ENCODE results near the gene NCR1.
"Not testable (repeated sequence)": the region's sequence is repeated elsewhere in the genome, so short reads cannot be mapped to it uniquely, and the experiment has no call there.

Gene NCR1

GRCh38 chr19:54919646-54920563 is 14.0 kb downstream of the NCR1 start:
- TF ChIP-seq, protein P1, sequence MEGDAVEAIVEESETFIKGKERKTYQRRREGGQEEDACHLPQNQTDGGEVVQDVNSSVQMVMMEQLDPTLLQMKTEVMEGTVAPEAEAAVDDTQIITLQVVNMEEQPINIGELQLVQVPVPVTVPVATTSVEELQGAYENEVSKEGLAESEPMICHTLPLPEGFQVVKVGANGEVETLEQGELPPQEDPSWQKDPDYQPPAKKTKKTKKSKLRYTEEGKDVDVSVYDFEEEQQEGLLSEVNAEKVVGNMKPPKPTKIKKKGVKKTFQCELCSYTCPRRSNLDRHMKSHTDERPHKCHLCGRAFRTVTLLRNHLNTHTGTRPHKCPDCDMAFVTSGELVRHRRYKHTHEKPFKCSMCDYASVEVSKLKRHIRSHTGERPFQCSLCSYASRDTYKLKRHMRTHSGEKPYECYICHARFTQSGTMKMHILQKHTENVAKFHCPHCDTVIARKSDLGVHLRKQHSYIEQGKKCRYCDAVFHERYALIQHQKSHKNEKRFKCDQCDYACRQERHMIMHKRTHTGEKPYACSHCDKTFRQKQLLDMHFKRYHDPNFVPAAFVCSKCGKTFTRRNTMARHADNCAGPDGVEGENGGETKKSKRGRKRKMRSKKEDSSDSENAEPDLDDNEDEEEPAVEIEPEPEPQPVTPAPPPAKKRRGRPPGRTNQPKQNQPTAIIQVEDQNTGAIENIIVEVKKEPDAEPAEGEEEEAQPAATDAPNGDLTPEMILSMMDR (IDR thresholded peaks at IDR 0.05; ENCODE audit: borderline replicate concordance, insufficient read depth, low read depth, low read length), result peak; percentile 27; the same call in 1 of the 2 replicates
- H3K4me3 ChIP-seq (ENCODE audit: low read depth, low read length), result not testable (repeated sequence)

DNA sequence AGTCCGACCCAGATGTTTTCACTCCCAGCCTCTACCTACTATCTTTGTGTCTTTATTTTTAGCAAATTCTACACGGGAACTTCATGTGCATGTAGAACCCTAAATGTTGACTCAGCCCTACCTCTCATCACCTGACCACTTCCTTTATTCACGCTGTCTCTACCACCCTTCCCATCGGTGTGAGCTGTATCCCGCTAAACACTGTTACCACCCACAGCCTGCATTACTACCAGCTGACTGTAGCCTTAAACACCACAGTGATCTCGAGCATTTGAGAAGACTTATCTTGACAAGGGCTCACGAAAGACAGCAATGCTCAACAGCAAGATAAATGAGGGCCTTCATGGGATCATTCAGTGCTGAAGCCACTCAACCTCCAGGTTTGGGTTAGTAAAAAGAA is 15.1 kb downstream of the NCR1 start:
- no peak overlapping the region for H3K4me3 ChIP-seq (ENCODE audit: low read depth, low read length)
- TF ChIP-seq, protein P1 (IDR thresholded peaks at IDR 0.05; ENCODE audit: borderline replicate concordance, insufficient read depth, low read depth, low read length), result no peak

DNA sequence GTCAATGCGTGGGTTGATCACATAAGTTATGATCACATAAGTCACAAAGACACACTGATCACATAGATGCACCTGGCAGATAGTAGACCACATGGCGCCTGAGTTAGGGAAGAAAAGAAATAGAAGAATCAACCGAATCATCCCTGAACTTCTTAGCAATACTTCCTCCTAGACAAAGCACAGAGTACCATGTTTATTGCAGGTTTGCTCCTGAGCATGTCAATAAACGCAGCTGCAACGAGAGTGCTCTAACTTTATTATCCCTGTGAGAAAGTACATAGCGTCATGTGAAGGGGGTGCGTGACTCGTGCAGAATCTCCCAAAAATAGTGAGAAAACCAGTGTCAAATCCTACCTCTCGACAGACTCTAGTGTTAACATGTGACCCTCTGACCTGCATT is 17.3 kb downstream of the NCR1 start:
- TF ChIP-seq, protein P1 (IDR thresholded peaks at IDR 0.05; ENCODE audit: borderline replicate concordance, insufficient read depth, low read depth, low read length), result no peak
- H3K4me3 ChIP-seq (ENCODE audit: low read depth, low read length), result no peak overlapping the region

DNA sequence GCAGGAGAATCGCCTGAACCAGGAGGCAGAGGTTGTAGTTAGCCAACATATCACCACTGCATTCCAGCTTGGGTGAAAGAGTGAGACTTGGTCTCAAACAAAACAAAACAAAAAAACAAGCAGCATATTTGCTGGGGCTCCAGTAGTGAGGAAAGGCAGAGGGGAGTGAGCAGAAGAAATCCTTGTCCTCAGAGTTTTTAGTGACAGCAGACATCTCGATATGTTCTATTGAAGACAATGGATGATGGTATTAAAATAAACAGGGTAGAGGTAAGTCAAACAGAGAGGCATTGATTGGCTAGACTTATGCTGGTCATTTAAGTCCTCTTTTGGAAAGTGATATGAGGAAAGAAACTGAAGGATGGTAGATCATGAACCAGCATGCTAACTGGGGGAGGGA is 22.4 kb downstream of the NCR1 start:
- H3K4me3 ChIP-seq (ENCODE audit: low read depth, low read length), result no peak overlapping the region
- TF ChIP-seq, protein P1 (IDR thresholded peaks at IDR 0.05; ENCODE audit: borderline replicate concordance, insufficient read depth, low read depth, low read length), result no peak

DNA sequence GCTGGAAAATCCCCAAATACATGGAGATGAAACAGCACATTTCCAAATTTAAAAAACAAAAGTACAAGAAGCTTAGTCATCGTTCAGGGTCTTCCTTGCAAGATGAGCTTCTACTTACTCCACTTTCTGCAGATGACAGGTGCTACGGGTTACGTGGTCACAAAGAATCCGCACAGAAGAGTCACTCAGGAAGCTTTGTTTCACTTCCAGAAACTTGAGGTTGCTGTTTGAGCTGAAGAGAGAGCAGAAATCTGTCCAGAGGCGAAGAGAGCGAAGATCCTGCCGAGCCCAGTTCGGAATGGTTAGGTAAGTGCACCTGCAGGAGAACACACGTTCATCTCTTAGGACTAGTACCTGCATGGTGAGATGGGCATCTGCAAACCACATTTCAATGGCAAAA is 32.0 kb downstream of the NCR1 start:
- TF ChIP-seq, protein P1 (IDR thresholded peaks at IDR 0.05; ENCODE audit: borderline replicate concordance, insufficient read depth, low read depth, low read length), result no peak
- no peak overlapping the region for H3K4me3 ChIP-seq (ENCODE audit: low read depth, low read length)

DNA sequence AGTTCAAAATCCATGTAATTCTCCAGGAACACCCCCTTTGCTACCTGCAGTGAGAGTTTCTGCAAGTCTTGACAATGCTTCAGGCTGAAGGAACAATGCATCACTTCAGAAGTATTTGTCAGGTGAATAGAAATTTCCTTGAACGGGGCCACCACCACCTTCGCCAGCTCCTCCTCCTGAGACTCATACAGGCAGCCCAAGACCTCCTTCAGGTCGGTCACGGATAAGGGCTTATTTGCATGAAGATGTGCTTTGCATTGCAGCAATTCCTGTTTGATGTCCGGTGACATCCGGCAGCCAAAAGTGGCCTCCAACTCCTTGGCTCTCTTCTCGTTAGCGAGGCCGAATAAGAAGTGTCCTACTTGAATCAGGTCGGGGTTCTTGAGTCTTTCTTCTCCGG is 33.0 kb downstream of the NCR1 start:
- TF ChIP-seq, protein P1 (IDR thresholded peaks at IDR 0.05; ENCODE audit: borderline replicate concordance, insufficient read depth, low read depth, low read length), result no peak
- H3K4me3 ChIP-seq (ENCODE audit: low read depth, low read length), result no peak overlapping the region

GRCh38 chr19:54939538-54939937 is 33.6 kb downstream of the NCR1 start:
- H3K4me3 ChIP-seq (ENCODE audit: low read depth, low read length), result not testable (repeated sequence)

DNA sequence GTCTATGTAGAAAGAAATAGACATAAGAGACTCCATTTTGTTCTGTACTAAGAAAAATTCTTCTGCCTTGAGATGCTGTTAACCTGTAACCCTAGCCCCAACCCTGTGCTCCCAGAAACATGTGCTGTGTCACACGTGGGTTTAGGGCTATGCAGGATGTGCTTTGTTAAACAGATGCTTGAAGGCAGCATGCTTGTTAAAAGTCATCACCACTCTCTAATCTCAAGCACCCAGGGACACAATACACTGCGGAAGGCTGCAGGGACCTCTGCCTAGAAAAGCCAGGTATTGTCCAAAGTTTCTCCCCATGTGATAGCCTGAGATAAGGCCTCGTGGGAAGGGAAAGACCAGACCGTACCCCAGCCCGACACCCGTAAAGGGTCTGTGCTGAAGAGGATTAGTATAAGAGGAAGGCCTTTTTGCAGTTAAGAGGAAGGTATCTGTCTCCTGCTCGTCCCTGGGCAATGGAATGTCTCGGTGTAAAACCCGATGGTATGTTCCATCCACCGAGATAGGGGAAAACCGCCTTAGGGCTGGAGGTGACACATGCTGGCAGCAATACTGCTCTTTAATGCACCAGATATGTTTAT is 37.9 kb downstream of the NCR1 start:
- H3K4me3 ChIP-seq (ENCODE audit: low read depth, low read length), result not testable (repeated sequence)

Data from GM12875 (cell line).